Ramos (cell line): ENCODE data around the gene NEAT1.

ENCODE experiments used
- in situ Hi-C: fragments of 300-500 bp; cut with MboI; formaldehyde crosslinking; loops from one replicate; pipeline ENCODE4 v1.14.3; 2022; ENCODE audit warnings: low sequenced_read_pairs; ENCODE audit not compliant: unreplicated experiment

Gene NEAT1

DNA sequence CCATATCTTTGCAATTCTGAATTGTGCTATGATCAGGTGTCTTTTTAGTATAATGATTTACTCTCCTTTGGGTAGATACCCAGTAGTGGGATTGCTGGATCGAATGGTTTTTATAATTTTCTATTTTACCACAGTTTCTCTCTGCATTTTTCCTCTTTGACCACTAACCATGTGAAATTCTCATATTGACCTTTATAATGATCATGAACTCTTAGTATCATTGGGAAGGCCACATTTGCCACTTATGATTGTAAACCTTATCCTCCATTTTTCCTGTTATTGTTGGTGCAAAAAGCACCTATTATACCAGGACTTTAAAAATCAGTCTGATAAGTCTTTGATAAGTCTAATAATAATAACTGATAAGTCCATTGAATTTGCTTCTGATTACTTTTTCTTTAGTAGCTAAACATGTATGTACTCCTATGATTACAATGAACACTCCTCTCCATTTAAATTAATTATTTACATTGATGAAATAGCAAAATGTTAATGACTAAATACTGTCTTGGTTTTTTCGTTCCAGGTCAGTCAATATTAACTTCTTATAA is 9.6 kb downstream of the NEAT1 start:
- in situ Hi-C loops, result no loop called here

DNA sequence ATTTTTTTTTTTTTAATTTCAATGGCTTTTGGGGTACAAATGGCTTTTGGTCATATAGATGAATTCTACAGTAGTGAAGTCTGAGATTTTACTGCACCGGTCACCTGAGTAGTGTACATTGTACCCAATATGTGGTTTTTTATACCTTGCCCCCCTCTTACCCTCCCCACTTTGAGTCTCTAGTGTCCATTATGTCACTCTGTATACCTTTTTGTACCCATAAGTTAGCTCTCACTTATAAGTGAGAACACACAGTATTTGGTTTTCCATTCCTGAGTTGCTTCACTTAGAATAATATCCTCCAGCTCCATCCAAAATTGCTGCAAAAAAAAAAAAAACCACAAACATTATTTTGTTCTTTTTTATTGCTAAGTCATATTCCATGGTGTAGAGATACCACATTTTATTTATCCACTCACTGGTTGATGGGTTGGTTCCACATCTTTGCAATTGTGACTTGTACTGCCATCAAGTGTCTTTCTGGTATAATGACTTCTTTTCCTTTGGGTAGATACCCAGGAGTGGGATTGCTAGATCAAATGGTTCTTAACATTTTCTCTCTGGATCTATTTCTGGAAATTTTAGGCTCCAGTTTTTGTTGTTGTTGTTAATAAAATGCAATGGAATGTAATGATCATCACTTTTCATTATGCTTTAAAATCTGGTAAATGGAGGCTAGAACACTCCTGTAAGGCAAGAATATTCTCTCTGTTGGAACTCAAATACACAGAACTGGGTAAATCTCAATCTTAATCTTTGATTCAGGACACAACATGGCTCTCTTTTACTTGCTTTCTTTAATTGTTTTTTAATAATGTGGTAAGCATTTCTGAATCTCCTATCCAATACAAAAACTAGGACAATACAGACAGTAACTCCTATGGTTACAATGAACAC is 10.3 kb downstream of the NEAT1 start:
- in situ Hi-C loops, result no loop called here

- in situ Hi-C loops, result no loop called here
Measured at GRCh38 chr11:65433657-65434056, 11.1 kb downstream of the NEAT1 start.

- in situ Hi-C loops, result no loop called here
Measured at GRCh38 chr11:65434057-65434666, 11.6 kb downstream of the NEAT1 start.

DNA sequence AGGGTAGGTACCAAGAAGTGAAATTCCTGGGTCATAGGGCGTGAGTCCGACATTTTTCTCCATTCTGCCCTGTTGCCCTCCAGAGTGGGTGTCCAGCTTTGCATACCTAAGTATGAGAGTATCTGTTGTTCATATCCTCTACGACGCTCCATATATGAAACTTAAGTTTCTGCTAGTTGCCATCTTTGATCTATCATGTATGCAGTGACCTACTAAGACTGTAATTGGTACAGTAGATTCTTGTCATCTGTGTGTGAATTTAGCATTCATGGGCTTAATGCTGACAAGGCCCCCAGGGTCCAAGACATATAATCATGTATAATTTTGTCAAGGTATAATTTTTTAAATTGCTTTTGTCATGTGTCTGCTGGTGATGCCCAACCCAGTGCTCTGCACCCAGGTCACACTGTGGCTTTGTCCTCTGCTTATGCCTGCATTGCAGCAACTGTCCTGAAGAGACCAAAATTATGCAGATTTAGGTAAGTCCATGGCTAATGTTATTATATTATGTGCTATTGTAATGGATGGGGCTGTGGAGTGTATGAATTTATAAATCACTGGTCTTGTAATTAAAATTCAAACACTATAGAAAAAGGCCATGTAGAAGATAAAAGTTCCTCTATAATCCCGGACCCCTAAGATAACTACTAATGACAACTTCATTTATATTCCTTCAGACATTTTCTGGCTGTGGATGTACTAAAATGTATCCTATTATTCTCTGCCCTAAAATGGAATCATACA is 12.2 kb downstream of the NEAT1 start:
- in situ Hi-C loops, result no loop called here

DNA sequence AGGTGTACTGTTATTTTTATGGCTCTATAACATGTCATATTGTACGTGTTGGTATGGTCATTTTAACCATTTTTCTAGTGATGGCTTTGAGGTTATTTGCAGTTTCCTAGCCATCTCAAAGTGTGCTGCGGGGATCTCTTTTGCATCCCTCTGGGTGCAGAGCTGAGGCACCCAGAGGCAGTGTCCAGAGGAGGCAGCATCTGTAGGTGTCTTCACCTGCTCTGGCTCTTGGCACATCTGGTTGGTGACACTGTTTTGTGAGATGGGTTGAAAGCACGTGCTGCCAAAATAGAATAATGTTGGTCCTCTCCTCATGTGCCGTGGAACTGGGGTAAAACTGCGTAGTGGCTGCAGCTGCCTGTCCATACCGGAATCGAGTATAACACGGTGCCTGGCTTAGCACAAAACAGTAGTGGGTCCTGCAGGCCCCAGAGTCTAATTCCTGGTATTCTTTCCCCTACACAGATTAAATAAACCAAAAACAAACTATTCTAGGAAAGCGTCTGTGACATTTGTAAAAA is 12.9 kb downstream of the NEAT1 start:
- in situ Hi-C loops, result no loop called here

- in situ Hi-C loops, result no loop called here
Measured at GRCh38 chr11:65435981-65436411, 13.4 kb downstream of the NEAT1 start.

- in situ Hi-C loops, result no loop called here
Measured at GRCh38 chr11:65436412-65437032, 13.9 kb downstream of the NEAT1 start.

DNA sequence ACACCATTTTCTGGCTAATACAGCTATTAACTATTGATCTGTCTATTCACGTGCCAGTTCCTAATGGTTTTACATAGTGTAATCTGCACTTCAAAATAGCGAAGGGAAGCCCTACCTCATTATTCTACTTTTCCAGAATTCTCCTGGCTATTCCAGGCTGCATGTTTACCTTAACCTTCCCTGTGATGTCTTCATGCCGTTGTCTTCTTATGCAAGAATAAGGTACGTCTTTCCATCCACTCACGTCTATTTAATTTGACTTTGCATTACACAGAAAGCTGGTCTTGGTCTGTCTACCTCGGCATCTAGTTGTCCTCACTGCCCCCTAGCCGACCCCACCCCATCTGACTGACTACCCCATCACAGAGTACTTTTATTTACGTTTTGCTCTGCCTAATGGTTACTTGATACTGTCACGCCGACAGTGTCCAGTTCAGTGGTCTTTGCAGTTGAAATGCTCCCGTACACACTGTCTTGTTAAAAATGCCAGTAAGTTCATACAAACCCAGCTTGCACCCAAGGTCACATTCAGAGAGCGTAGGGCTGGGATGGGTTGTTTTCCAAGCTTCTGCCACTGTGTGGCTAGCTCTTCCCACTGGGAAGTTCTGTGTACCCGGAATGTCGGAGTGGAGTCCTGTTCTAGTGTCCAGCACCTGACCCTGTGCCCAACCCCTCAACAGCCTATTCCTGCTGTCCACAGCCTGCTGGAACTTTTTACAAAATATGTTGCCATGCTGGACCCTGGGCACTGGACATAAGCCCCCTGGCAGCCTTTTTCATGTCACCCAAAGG is 15.0 kb downstream of the NEAT1 start:
- in situ Hi-C loops, result no loop called here

DNA sequence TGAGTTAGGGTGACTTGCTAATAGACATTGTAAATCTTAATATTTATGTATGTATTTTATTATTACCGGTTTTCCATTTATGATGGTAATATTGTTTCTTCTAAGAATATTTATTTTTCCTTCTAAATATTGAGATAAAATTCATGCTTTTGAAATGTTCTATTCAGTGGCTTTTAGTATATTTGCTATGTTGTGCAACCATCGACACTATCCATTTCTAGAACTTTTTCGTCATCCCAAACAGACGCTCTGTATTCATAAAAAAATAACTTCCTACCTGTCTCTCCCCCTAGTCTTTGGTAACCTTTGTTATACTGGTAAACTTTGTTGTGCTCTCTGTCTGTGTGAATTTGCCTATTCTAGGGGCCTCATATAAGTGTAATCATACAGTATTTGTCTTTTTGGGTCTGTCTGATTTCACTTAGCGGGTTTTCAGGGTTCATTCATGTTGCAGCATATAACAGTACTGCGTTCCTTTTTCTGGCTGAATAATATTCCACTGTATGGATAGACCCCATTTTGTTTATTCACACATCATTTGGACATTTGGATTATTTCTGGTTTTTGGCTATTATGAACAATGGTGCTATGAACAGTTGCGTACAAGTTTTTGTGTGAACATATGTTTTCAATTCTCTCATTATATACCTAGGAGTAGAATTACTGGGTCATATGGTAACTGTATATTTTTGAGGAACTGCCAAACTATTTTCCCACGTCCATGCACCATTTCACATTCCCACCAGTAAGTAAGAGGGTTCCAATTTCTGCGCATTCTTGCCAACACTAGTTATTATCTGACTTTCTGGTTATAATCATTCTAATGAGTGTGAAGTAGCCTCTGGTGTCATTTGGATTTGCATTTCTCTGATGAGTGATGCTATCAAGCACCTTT is 15.9 kb downstream of the NEAT1 start:
- in situ Hi-C loops, result no loop called here

- in situ Hi-C loops, result no loop called here
Measured at GRCh38 chr11:65439331-65440181, 17.0 kb downstream of the NEAT1 start.

GRCh38 chr11:65440831-65441499 is 18.4 kb downstream of the NEAT1 start:
- in situ Hi-C loops, result no loop called here

- in situ Hi-C loops, result no loop called here
Measured at GRCh38 chr11:65442842-65443331, 20.3 kb downstream of the NEAT1 start.

DNA sequence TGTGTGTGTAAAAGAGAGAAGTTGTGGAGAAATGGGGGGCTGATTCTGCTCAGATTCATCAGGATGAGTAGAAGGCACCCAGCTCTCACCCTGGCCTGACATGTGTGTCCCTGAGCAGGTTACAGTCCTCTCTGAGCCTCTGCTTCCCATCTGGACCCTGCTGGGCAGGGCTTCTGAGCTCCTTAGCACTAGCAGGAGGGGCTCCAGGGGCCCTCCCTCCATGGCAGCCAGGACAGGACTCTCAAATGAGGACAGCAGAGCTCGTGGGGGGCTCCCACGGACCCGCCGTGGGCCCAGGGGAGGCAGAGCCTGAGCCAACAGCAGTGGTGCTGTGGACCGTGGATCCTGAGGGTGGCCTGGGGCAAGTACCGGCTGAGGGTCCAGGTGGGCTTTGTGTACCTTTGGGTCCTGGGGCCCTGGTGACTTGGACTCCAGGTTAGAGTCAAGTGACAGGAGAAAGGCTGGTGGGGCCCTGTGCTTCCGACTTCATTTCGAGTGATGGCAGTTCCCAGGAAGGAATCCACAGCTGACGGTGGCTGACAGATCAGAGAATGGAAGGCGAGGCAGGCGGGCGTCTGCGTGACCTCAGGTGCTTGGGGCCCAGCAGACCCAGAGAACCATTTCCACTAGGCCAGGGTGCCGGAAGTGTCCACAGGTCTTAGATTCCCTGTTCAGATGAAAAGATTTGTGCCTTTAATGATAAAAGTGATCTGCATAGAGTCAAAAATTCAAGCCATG is 21.9 kb downstream of the NEAT1 start:
- in situ Hi-C loops, result no loop called here

- in situ Hi-C loops, result no loop called here
Measured at GRCh38 chr11:65445101-65445603, 22.6 kb downstream of the NEAT1 start.
